ENCODE results near the gene ACYP1. TPM values are rescaled to one million over a fixed set of nuclear protein-coding genes. Genes with fewer than 3 reads are reported as not detected.

Gene ACYP1
- polyA plus RNA-seq, 1 of the 3 experiments (the other 2 are of a cell fraction) = 53.5 TPM

GRCh38 chr14:75003250-75004027, 60.4 kb downstream of the ACYP1 start (continued):
- TF ChIP-seq ZBTB33 (IDR thresholded peaks at IDR 0.05; ENCODE audit: borderline replicate concordance, low read depth) = no peak

Small RNAs within 50 kb of the gene (small RNA-seq; reads per million reads assigned to genes)
- gene RNU6-689P = 0 reads per million in 7 experiments

Other genes with a start within 250 kb of the ACYP1 start
- not detected in 2 replicates for gene PROX2, start 187.9 kb downstream of the ACYP1 start, polyA plus RNA-seq (2012; rRNA removed)
- 92.3 and 117 TPM in 2 replicates for gene DLST, start 182.1 kb downstream of the ACYP1 start, polyA plus RNA-seq (2012; rRNA removed)
- 2.5 and 4.4 TPM in 2 replicates for gene RPS6KL1, start 140.8 kb downstream of the ACYP1 start, polyA plus RNA-seq (2012; rRNA removed)
- 2.3 and 4.4 TPM in 2 replicates for gene PGF, start 108.4 kb downstream of the ACYP1 start, polyA plus RNA-seq (2012; rRNA removed)
- 111 and 125 TPM in 2 replicates for gene EIF2B2, start 61.1 kb downstream of the ACYP1 start, polyA plus RNA-seq (2012; rRNA removed)
- 3.8 and 4.7 TPM in 2 replicates for gene MLH3, start 12.6 kb downstream of the ACYP1 start, polyA plus RNA-seq (2012; rRNA removed)
- gene ZC2HC1C, start 5.6 kb upstream of the ACYP1 start, polyA plus RNA-seq (2012; rRNA removed) = 1.2 and 1.4 TPM in 2 replicates
- gene NEK9, start 63.0 kb upstream of the ACYP1 start, polyA plus RNA-seq (2012; rRNA removed) = 48.1 and 53.3 TPM in 2 replicates
- 168 and 287 TPM in 2 replicates for gene TMED10, start 112.6 kb upstream of the ACYP1 start, polyA plus RNA-seq (2012; rRNA removed)
- 285 and 309 TPM in 2 replicates for gene FOS, start 214.8 kb upstream of the ACYP1 start, polyA plus RNA-seq (2012; rRNA removed)

All from SK-N-SH (cell line).